ENCODE measurements around the gene CRTAC1. TPM values are rescaled to one million over a fixed set of nuclear protein-coding genes. Genes with fewer than 3 reads are reported as not detected.

The CRTAC1 gene
- polyA plus RNA-seq, 1 donor (not counting 4 experiments of a cell fraction or from before 2014, with no cell fraction given) = not detected

DNA sequence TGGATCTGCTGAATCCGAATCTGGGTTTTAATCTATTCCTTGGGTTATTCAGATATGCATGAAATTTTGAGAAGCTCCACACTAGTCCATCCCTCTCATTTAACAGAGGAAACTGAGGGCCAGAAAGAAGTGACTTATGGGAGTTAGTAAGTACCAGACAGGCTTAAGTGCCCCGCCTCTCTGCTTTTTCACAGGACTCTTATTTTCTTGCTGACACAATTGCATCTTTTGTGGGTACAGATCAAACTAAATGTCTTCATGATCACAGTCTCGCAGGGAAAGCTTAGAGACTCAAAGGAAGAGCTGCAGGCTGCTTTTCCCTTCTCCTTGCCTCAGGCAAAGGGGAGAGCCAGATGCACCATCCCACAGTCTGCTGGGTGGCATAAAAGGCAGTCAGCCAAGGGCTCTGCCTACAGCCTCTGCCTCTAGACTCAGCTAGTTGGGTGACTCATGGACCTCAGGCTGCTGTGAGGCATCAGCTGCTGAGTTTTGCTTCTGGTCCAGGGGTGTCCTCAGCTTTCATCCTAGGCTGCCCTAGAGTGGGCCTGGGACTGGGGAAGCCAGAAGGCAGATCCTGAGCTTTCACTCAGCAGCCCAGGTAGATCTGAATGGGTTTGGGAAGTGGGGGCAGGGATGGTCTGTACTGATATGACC is 169.2 kb downstream of the CRTAC1 start:
- peaks cover 10% of the 10 kb centered on the region for H3K4me1 ChIP-seq (ENCODE audit: control insufficient read depth, extremely low read depth, insufficient read depth, low read length)
- no peaks in the 10 kb centered on the region for H3K9me1 ChIP-seq (ENCODE audit: control insufficient read depth, extremely low read depth, insufficient read depth, low read length)
- H2AFZ ChIP-seq (ENCODE audit: control insufficient read depth, low read length) = no peak overlapping the region
- H3K79me2 ChIP-seq (ENCODE audit: control insufficient read depth, insufficient read depth, low read length) = no peaks in the 10 kb centered on the region
- H3K4me3 ChIP-seq (ENCODE audit: control insufficient read depth in 2 of 3, extremely low read depth in 1 of 3, insufficient read depth in 2 of 3, low read depth in 1 of 3, low read length in 3 of 3) = no peak overlapping the region
- H3K9ac ChIP-seq (ENCODE audit: control insufficient read depth, extremely low read depth, insufficient read depth, low read length) = no peak overlapping the region
- FAIRE-seq (peak; percentile 83), DNase-seq (ENCODE audit: low read depth, low spot score) (no peak)
- H3K36me3 ChIP-seq (ENCODE audit: control insufficient read depth in 2 of 2, extremely low read depth in 1 of 2, insufficient read depth in 2 of 2, low read length in 2 of 2) = peaks cover 0 to 1% of the 10 kb centered on the region in 2 experiments
- H3K4me2 ChIP-seq (ENCODE audit: control insufficient read depth, extremely low read depth, insufficient read depth, low read depth, low read length) = no peak overlapping the region
- no peak for TF ChIP-seq EZH2 (IDR thresholded peaks at IDR 0.05; ENCODE audit: low read length)
- TF ChIP-seq, protein P1, sequence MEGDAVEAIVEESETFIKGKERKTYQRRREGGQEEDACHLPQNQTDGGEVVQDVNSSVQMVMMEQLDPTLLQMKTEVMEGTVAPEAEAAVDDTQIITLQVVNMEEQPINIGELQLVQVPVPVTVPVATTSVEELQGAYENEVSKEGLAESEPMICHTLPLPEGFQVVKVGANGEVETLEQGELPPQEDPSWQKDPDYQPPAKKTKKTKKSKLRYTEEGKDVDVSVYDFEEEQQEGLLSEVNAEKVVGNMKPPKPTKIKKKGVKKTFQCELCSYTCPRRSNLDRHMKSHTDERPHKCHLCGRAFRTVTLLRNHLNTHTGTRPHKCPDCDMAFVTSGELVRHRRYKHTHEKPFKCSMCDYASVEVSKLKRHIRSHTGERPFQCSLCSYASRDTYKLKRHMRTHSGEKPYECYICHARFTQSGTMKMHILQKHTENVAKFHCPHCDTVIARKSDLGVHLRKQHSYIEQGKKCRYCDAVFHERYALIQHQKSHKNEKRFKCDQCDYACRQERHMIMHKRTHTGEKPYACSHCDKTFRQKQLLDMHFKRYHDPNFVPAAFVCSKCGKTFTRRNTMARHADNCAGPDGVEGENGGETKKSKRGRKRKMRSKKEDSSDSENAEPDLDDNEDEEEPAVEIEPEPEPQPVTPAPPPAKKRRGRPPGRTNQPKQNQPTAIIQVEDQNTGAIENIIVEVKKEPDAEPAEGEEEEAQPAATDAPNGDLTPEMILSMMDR (optimal IDR thresholded peaks at IDR 0.05 in 1 of 3, IDR thresholded peaks at IDR 0.05 in 1 of 3, conservative IDR thresholded peaks at IDR 0.05 in 1 of 3; ENCODE audit: extremely low read depth in 1 of 3, insufficient read depth in 2 of 3, low read length in 3 of 3) = no peak
- no peaks in the 10 kb centered on the region for H4K20me1 ChIP-seq (ENCODE audit: control insufficient read depth, extremely low read depth, insufficient read depth, low read length)
- no peaks in the 10 kb centered on the region for H3K27me3 ChIP-seq (ENCODE audit: control insufficient read depth, extremely low read depth, insufficient read depth, low read length)
- H3K27ac ChIP-seq (ENCODE audit: control insufficient read depth, insufficient read depth, low read length) = no peak overlapping the region
- dilution Hi-C loops (cut with MboI; ENCODE audit: extremely low pct_ligation_motif_present, low sequenced_read_pairs) = loop anchor here (25.0 kb wide), 1 partner anchor 99 kb away; the partner anchor contains the start of gene SFRP5
- H3K9me3 ChIP-seq (ENCODE audit: control insufficient read depth, low read depth, low read length) = no peaks in the 10 kb centered on the region

DNA sequence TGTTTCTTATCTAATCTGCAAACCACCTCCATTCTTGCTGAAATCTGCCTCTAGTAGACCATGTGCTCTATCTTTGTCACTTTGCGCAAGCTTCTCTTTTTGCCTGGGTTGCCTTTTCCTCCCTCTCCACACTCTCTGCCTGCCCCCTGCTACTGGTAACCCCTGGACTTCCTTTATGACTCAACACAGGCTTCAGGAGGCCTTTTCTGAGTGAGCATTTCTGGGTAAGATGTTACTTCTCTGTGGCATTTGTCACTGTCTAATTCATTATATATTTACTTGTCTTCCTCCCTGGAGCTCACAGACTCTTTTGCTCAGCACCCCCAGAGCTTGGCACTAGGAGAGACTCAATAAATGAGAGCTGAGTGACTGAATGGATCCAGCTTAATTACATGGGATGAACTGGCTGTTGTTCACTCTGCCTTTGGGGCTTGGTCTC is 172.4 kb downstream of the CRTAC1 start:
- H3K36me3 ChIP-seq (ENCODE audit: control insufficient read depth in 2 of 2, extremely low read depth in 1 of 2, insufficient read depth in 2 of 2, low read length in 2 of 2) = no peaks in the 10 kb centered on the region
- FAIRE-seq (no peak), DNase-seq (ENCODE audit: low read depth, low spot score) (no peak)
- no peaks in the 10 kb centered on the region for H3K9me3 ChIP-seq (ENCODE audit: control insufficient read depth, low read depth, low read length)
- dilution Hi-C loops (cut with MboI; ENCODE audit: extremely low pct_ligation_motif_present, low sequenced_read_pairs) = loop anchor here (25.0 kb wide), 1 partner anchor 96 kb away; the partner anchor contains the start of gene SFRP5
- no peak overlapping the region for H2AFZ ChIP-seq (ENCODE audit: control insufficient read depth, low read length)
- H3K4me1 ChIP-seq (ENCODE audit: control insufficient read depth, extremely low read depth, insufficient read depth, low read length) = peaks cover 24% of the 10 kb centered on the region
- no peak overlapping the region for H3K4me3 ChIP-seq (ENCODE audit: control insufficient read depth in 2 of 3, extremely low read depth in 1 of 3, insufficient read depth in 2 of 3, low read depth in 1 of 3, low read length in 3 of 3)
- H3K27me3 ChIP-seq (ENCODE audit: control insufficient read depth, extremely low read depth, insufficient read depth, low read length) = no peaks in the 10 kb centered on the region
- H4K20me1 ChIP-seq (ENCODE audit: control insufficient read depth, extremely low read depth, insufficient read depth, low read length) = no peaks in the 10 kb centered on the region
- no peaks in the 10 kb centered on the region for H3K9me1 ChIP-seq (ENCODE audit: control insufficient read depth, extremely low read depth, insufficient read depth, low read length)
- no peak overlapping the region for H3K4me2 ChIP-seq (ENCODE audit: control insufficient read depth, extremely low read depth, insufficient read depth, low read depth, low read length)
- no peak overlapping the region for H3K9ac ChIP-seq (ENCODE audit: control insufficient read depth, extremely low read depth, insufficient read depth, low read length)
- TF ChIP-seq EZH2 (IDR thresholded peaks at IDR 0.05; ENCODE audit: low read length) = no peak
- TF ChIP-seq, protein P1 (optimal IDR thresholded peaks at IDR 0.05 in 1 of 3, IDR thresholded peaks at IDR 0.05 in 1 of 3, conservative IDR thresholded peaks at IDR 0.05 in 1 of 3; ENCODE audit: extremely low read depth in 1 of 3, insufficient read depth in 2 of 3, low read length in 3 of 3) = no peak
- H3K79me2 ChIP-seq (ENCODE audit: control insufficient read depth, insufficient read depth, low read length) = no peaks in the 10 kb centered on the region
- no peak overlapping the region for H3K27ac ChIP-seq (ENCODE audit: control insufficient read depth, insufficient read depth, low read length)

All from keratinocyte (primary cell).